Measurements from ENCODE around the gene ARX.
A peak's percentile ranks its signal among the peaks of the same experiment; 100 is the strongest.

ARX gene

DNA sequence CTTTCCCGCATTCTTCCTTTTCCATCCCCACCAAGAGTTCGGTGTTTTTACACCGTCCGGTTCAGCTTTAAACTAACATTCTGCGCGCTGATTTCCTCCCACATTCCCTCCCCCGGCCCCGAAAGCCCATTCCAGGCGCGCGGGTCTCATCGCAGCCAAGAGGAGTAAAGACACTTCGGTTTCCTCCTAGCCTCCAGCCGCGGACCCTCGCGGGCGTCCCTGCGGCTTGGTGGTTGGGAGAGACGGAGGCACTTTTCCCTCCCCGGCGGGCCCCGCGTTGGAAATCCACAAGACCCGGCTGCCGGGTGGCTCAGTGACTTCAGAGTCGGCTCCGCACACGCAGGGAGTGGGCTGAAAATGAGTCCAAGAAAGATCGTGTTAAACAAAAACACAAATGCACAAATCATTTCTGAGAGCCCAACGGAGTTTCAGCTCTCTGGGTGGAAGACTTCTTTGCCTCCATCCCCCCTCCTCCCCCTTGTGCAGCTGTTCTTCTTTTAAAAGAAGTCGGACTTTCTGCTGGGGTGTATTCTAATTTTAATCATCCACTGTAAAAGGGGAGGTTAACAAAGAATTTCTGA is 2.0 kb upstream of the ARX start:
- no peak for DNase-seq (ENCODE audit: low read depth)
- no peak overlapping the region for H3K4me3 ChIP-seq (ENCODE audit: low read depth, low read length)
- TF ChIP-seq, protein P1, sequence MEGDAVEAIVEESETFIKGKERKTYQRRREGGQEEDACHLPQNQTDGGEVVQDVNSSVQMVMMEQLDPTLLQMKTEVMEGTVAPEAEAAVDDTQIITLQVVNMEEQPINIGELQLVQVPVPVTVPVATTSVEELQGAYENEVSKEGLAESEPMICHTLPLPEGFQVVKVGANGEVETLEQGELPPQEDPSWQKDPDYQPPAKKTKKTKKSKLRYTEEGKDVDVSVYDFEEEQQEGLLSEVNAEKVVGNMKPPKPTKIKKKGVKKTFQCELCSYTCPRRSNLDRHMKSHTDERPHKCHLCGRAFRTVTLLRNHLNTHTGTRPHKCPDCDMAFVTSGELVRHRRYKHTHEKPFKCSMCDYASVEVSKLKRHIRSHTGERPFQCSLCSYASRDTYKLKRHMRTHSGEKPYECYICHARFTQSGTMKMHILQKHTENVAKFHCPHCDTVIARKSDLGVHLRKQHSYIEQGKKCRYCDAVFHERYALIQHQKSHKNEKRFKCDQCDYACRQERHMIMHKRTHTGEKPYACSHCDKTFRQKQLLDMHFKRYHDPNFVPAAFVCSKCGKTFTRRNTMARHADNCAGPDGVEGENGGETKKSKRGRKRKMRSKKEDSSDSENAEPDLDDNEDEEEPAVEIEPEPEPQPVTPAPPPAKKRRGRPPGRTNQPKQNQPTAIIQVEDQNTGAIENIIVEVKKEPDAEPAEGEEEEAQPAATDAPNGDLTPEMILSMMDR (IDR thresholded peaks at IDR 0.05; ENCODE audit: low read depth, low read length, missing control alignments), result no peak

DNA sequence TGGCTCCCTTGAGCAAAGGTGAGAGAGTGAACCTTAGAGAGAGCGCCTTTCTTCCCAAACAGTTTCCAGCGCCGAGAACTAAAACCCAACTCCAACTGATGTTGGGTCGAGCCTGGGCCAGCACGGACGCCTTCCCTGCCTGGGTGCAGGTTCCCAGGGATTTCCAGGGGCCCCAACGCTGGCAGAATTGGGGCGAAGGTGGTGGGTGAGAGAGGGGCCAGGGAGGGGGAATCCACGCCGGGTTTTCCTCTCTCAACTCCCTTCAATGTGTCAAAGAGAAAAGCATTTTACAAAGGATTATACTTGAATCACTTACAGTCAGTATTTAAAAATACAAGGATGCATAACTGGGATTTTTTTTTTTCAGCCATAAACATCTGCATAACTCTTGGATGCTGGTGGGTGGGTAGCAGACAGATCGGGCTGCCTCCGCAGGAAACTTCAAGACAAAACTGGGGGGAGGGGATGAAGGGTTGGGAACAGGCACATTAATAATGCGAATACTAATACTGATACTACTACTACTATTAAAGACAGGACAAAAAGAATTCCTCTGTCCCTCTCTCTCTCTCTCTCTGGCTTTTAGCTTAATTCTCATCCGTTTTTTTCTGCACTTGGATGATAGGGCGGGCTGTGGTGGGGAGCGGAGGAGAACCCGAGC is 1.3 kb upstream of the ARX start:
- DNase-seq (ENCODE audit: low read depth), result no peak
- TF ChIP-seq, protein P1 (IDR thresholded peaks at IDR 0.05; ENCODE audit: low read depth, low read length, missing control alignments), result no peak
- H3K4me3 ChIP-seq (ENCODE audit: low read depth, low read length), result no peak overlapping the region

DNA sequence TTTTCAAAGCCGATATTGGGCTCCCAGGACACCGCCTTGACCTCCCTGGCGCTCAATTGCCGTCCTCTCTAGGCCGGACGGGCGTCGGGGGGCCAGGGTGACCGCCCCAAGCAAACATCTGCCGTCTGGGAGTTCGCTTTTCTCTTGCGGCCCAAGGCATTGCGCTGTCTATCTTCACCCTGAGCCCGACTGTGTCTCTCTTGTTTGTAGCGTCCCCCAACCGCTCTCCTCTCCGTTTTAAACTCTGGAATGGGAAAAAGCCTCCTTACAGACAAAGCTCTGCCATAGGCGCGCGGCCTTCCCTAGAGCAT is 551 bp upstream of the ARX start:
- TF ChIP-seq, protein P1 (IDR thresholded peaks at IDR 0.05; ENCODE audit: low read depth, low read length, missing control alignments), result no peak
- no peak overlapping the region for H3K4me3 ChIP-seq (ENCODE audit: low read depth, low read length)
- DNase-seq (ENCODE audit: low read depth), result no peak

DNA sequence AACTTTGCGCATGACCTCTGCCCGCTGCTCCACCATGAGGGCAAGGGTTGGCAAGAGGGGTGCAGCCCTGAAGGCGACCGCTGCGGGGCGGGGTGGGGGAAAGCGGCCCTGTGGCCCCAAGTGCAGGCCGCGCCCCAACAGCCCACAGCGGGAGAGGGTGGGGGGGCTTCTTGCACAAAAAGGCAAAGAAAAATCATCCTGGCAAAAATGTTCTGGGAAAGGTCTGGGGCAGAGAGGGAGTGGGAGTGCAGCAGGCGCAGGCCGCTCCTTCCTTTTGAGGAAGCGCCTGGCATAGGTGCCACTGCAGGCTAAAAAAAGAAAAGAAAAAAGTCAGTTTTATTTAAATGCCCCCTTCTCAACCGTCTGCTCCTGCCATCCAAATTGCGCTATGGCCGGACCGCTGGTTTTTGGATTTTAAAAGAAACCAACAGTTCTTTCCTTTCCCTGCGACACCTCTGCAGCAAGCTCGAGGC is 1.4 kb downstream of the ARX start:
- H3K4me3 ChIP-seq (ENCODE audit: low read depth, low read length), result no peak overlapping the region
- no peak for DNase-seq (ENCODE audit: low read depth)
- TF ChIP-seq, protein P1 (IDR thresholded peaks at IDR 0.05; ENCODE audit: low read depth, low read length, missing control alignments), result no peak

DNA sequence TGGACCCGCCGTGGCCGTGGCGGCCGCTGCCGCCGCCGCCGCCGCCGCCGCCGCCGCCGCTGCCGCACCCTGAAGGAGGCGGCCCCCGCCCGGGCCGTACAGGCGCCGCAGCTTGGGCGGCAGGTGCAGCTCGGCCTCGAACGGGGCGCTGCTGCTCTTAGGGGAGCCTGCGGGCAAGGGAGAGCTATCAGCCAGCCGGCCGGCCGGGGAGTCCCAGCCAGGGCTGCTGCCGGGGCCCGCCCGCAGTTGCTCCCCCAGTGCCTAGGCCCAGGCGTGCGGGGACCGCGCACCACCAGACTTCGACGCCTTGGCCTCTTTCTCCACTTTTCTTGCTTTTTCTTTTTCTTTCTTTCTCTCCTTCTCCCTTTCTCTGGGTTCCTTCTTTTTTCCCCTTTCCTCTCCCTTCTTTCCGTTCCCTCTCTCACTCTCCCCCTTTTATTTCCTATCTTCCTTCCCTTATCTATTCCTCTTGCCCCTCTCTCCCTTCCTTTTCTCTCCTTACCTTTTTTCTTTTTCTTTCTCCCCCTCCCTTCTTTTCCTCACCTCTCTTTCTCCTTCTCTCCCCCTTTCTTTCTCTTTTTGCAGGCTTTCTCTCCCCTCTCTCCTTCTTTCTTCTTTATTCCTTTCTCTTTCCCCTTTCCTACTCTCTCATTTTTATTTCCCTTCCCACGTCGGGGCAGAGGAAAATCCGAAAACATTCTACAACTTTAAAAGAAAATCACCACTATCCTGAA is 2.0 kb downstream of the ARX start:
- H3K4me3 ChIP-seq (ENCODE audit: low read depth, low read length), result no peak overlapping the region
- TF ChIP-seq, protein P1 (IDR thresholded peaks at IDR 0.05; ENCODE audit: low read depth, low read length, missing control alignments), result no peak
- DNase-seq (ENCODE audit: low read depth), result no peak

DNA sequence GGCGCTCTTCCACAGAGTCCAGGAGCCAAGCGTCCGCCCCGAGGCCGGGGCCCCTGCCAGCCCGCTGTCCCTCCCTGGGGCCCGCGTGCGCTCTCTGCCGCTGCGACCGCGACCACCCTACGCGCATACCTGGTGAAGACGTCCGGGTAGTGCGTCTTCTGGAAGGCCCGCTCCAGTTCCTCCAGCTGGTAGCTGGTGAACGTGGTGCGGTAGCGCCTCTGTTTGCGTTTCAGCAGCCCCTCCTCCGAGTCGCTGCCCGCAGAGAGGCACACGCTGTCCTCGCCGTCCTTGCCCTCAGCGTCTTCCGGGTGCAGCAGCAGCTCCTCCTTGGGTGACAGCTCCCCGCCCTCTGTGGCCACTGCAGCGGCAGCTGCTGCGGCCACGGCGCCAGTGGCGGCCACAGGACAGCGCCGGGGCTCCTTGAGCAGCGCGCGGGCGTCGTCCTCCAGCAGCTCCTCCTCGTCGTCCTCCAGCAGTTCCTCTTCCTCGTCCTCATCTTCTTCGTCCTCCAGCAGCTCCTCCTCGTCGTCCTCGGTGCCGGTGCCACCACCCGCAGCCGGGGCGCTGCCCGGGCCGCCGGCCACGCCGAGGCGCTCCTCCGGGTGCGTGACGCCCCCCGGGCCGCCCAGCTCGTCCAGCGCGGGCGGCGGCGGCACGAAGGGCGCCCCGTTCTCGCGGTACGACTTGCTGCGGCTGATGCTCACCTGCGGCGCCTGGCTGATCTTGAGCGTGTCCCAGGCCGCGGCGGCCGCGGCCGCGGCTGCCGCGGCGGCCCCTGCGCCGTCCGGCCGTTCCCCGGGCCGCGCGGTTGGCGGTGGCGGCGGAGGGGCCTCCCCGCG is 2.8 kb downstream of the ARX start:
- no peak for DNase-seq (ENCODE audit: low read depth)
- peak overlapping the region; percentile 36 for H3K4me3 ChIP-seq (ENCODE audit: low read depth, low read length)
- TF ChIP-seq, protein P1 (IDR thresholded peaks at IDR 0.05; ENCODE audit: low read depth, low read length, missing control alignments), result no peak

All from GM12864 (cell line).